Erythroblast (primary cell): Measurements from ENCODE around the gene RPL31.

Experiments used
- DNase-seq, 2 experiments: peaks; one replicate each; lab custom pipeline; 2025; lab: John Stamatoyannopoulos, UW
- GATA1 ChIP-seq: IDR thresholded peaks from 2 replicates; pipeline ENCODE4 v1.6.1; 2011; ENCODE audit warnings: low read depth, mild to moderate bottlenecking, control low read depth, low read length, moderate library complexity
- POLR2A ChIP-seq: IDR thresholded peaks from 2 replicates; pipeline ENCODE4 v1.6.1; 2011; ENCODE audit warnings: mild to moderate bottlenecking, low read length

The RPL31 gene

GRCh38 chr2:101001691-101002561, at the start of gene RPL31:
Gene RPL31 (plus strand): TSS chr2:101002289. CDS start chr2:101002702, 413 bp downstream.
- TF ChIP-seq GATA1: no peak
- TF ChIP-seq POLR2A: peak; percentile 99
- peak; percentile 97 to 98 for DNase-seq

GRCh38 chr2:100952512-100952911, 49.6 kb upstream of the RPL31 start:
- no peak for DNase-seq
- TF ChIP-seq GATA1 (no peak), POLR2A (no peak)

- no peak for DNase-seq
- no peak for TF ChIP-seq POLR2A
- no peak for TF ChIP-seq GATA1
These were observed 48.6 kb upstream of the RPL31 start for GRCh38 chr2:100953406-100954043.

- DNase-seq: no peak
- TF ChIP-seq GATA1 (no peak), POLR2A (no peak)
These were observed 48.1 kb upstream of the RPL31 start for GRCh38 chr2:100954044-100954420.

GRCh38 chr2:100955226-100955625, 46.9 kb upstream of the RPL31 start:
- no peak for TF ChIP-seq GATA1
- no peak for TF ChIP-seq POLR2A
- DNase-seq: no peak

DNA sequence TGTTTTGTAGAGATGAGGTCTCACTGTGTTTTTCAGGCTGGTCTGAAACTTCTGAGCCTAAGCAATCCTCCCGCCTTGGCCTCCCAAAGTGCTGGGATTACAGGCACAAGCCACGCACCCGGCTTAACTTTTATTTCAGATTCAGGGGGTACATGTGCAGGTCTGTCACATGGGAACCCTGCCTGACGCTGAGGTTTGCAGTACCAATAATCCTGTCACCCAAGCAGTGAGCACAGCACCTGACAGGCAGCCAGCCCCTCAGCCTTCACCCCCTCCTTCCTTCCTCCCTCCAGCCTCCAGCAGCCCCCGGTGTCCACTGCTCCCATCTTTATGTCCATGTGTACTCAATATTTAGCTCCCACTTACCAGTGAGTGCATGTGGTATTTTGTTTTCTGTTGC, 46.0 kb upstream of the RPL31 start:
- no peak for DNase-seq
- no peak for TF ChIP-seq POLR2A
- no peak for TF ChIP-seq GATA1

DNA sequence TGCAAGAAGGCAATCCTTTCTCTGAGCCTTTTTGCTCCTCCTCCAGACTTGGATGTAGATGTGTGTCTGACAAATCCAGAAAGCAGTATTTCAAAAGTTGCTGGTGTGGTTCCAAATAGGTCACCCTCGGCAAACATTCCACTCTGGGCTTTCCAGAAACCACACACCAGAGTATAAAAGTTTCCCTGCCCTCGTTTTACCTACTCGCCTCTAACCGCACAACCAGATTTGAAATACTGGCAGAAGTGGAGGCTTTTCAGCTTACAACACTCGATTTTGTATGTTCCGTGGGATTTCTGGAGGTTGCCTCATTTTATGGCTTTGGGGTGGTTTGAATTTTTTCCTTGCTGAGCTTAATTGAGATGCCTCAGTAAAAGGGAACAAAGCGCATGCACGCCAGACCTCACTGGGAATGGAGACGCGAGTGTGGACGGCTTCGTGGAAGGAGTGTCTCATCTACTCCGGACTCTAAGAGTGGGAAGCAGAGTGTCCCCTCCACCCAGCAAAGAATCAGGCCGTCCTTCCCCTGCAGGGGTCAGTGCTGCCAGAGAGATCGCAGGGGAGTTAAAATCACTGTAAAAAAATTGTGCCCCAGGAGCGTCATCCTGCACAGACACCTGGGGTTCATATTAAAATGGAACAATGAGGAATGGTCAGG, 44.0 kb upstream of the RPL31 start:
- no peak for DNase-seq
- no peak for TF ChIP-seq POLR2A
- no peak for TF ChIP-seq GATA1

GRCh38 chr2:100959225-100959880, 42.7 kb upstream of the RPL31 start:
- no peak for TF ChIP-seq POLR2A
- TF ChIP-seq GATA1: no peak
- no peak for DNase-seq

DNA sequence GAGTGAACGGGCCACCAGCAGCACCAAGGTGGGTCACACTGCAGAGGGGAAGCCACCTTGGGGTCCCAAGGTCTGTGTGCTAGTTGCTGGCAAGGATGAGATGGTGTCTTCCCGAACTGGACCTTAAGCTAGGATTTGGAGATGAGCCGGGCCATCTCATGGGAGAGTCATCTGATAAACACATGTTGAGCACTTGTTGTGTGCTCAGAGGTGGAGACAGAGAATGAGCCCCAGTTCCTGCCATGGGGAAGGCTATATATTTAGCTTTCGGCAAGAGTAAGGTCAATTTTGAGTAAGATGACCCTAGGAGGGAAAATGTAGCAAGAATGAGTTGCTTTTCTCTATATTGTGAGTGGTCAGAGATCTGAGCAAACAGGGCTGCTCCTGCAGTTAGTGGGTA, 41.4 kb upstream of the RPL31 start:
- TF ChIP-seq GATA1 (no peak), POLR2A (no peak)
- DNase-seq: no peak

DNA sequence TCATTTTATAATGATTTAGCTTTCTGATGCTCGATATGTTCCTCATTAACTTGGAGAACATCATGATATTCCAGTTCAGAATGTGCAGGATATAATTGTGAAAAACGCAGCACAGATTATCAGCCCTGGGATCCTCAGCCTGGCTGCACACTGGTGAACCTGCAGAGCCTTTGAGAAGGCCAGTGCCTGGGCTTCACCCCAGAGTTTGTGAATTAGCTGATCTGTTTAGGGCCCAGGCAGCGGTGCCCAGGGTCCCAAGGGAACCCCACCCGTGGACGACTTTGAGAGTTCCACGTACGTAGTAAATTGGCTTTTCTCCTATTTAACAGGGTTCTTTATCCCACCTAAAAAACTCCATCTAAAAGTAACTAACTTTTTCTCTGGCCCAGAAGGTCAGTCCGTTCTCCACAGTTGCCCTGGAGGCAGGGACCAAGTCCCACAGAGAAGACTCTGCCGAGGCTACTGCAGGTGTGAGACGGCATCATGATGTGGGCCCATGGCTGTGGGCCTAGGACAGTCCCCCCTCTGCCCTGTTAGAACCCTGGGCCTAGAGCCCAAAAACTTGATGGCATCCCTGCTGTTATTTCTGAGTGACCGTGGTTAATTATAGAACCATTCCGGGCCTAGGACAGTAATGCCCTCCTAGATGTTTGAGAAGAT, 39.6 kb upstream of the RPL31 start:
- TF ChIP-seq GATA1 (no peak), POLR2A (no peak)
- DNase-seq: no peak

- TF ChIP-seq GATA1 (no peak), POLR2A (no peak)
- DNase-seq: no peak
These were observed 39.1 kb upstream of the RPL31 start for GRCh38 chr2:100963026-100963375.

DNA sequence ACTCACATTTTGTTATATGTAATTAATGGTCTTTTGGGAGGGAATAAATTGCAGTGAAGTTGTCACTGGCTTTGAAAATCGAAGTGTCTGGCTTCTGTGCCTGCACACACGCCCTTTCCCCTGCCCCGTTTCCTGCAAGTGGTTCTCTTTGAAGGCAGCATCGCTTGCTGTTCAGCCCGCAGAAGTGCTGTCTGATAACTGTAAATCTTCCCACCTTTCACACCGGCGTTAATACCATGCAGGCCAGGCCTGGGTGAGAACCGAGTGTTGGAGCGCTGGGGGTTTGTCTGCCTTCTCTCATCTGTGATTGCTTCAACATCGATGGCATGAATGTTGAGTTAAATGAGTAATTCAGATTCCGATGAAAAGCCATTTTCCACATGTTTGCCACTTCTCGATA, 37.9 kb upstream of the RPL31 start:
- TF ChIP-seq GATA1 (no peak), POLR2A (no peak)
- DNase-seq: no peak

GRCh38 chr2:100964681-100965169, 37.4 kb upstream of the RPL31 start:
- no peak for TF ChIP-seq GATA1
- TF ChIP-seq POLR2A: no peak
- DNase-seq: no peak

- TF ChIP-seq POLR2A (no peak), GATA1 (no peak)
- DNase-seq: no peak
These were observed 36.5 kb upstream of the RPL31 start for GRCh38 chr2:100965596-100965995.
